Gastrocnemius medialis (tissue), 4 donors: ENCODE measurements around the gene ASB17. TPM values are rescaled to one million over a fixed set of nuclear protein-coding genes. Genes with fewer than 3 reads are reported as not detected.
"Not testable (repeated sequence)": the region's sequence is repeated elsewhere in the genome, so short reads cannot be mapped to it uniquely, and the experiment has no call there.

Experiments used
- ATAC-seq, 2 donors: fragments of 150-250 bp; one replicate each; pipeline ENCODE4 v1.9.1; 2016
- DNase-seq, 2 donors: peaks; one replicate each; pipeline ENCODE4 v3.0.0-alpha.2; 2019
- H3K27ac ChIP-seq, 4 donors: fragments of 200-600 bp; sonication (generic); 1 replicate in 1 of 4; 2 replicates in 3 of 4; pipeline ENCODE4 v1.5.1; 2016 to 2018; ENCODE audit warnings: mild to moderate bottlenecking in 2 of 4, moderate library complexity in 1 of 4
- H3K27me3 ChIP-seq, 3 donors: fragments of 200-600 bp; sonication (generic) in 2 of 3; 1 replicate in 1 of 3; 2 replicates in 2 of 3; pipeline versions ENCODE4 v1.5.1 to v1.6.0; 2016 to 2019; ENCODE audit warnings: mild to moderate bottlenecking in 1 of 3, moderate library complexity in 1 of 3
- H3K36me3 ChIP-seq, 2 donors: fragments of 200-600 bp; sonication (generic) in 1 of 2; one replicate each; pipeline ENCODE4 v1.5.1; 2017 to 2018
- H3K4me1 ChIP-seq, 2 donors: fragments of 200-600 bp; sonication (generic) in 1 of 2; one replicate each; pipeline ENCODE4 v1.5.1; 2016 to 2017; ENCODE audit warnings: mild to moderate bottlenecking in 2 of 2
- H3K4me3 ChIP-seq, 4 donors: fragments of 200-600 bp; sonication (generic) in 3 of 4; 1 replicate in 1 of 4; 2 replicates in 3 of 4; pipeline ENCODE4 v1.5.1; 2016 to 2019; ENCODE audit warnings: mild to moderate bottlenecking in 2 of 4
- H3K9me3 ChIP-seq, 3 donors: fragments of 200-600 bp; sonication (generic) in 2 of 3; 1 replicate in 1 of 3; 2 replicates in 2 of 3; pipeline ENCODE4 v1.5.1; 2016 to 2019
- POLR2A ChIP-seq, 2 donors: fragments of 450-650 bp; IDR thresholded peaks; one replicate each; pipeline ENCODE4 v1.6.1; 2017; ENCODE audit warnings: antibody characterized with exemption in 2 of 2, mild to moderate bottlenecking in 2 of 2, moderate library complexity in 2 of 2
- in situ Hi-C, 4 donors: fragments of 200-750 bp; cut with MboI; loops; one replicate each; pipeline versions ENCODE4 v1.15.0 to v1.8.0; 2017; ENCODE audit warnings: low sequenced_read_pairs in 4 of 4
- intact Hi-C: fragments of 100-400 bp; cut with DNase I; formaldehyde crosslinking; loops from one replicate; pipeline ENCODE4 v1.15.1; 2023; ENCODE audit warnings: low total_unique reads
- total RNA-seq, 4 donors: library from RNA; depleted of rRNA; stranded (reverse); fragments of >200 nt; gene quantifications; one replicate each; pipeline versions ENCODE4 v1.1.0 to v1.2.3, GENCODE V29; 2016
- TF ChIP-seq, protein P1 (sequence below), 5 experiments: fragments of 450-650 bp in 3 of 5; fragments of 200-600 bp in 2 of 5; sonication (generic) in 2 of 5; IDR thresholded peaks in 4 of 5; conservative IDR thresholded peaks in 1 of 5; 1 replicate in 4 of 5; 2 replicates in 1 of 5; pipeline ENCODE4 v1.5.1; 2016 to 2019; ENCODE audit warnings: antibody characterized with exemption in 5 of 5, mild to moderate bottlenecking in 3 of 5, moderate library complexity in 3 of 5

Gene ASB17
- total RNA-seq, 4 donors from 2014 or later = not detected

DNA sequence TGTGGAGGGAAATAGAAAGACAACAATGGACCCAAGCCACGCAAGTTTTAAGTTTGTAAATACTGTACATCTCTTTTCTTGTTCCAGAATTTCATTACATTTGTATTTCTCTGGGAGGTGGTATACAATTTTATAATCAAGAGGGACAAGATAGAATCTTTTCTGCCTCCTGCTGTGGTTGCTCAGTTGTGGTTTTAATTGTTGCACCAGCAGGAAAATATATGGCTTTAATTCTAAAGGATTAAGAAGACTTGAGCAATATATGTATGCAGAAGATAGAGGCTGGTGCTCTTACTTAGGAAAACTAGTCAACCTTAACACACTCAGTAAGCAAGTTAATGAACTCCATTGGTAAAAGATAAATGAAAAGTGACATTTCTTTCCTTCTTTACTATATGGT is 19.8 kb upstream of the ASB17 start:
- H3K27ac ChIP-seq = no peak overlapping the region
- ATAC-seq (no peak), DNase-seq (no peak)
- H3K36me3 ChIP-seq = no peaks in the 10 kb centered on the region
- no peaks in the 10 kb centered on the region for H3K27me3 ChIP-seq
- in situ Hi-C loops = no loop called here
- H3K9me3 ChIP-seq = no peaks in the 10 kb centered on the region
- intact Hi-C loops = no loop called here
- H3K4me1 ChIP-seq = no peaks in the 10 kb centered on the region
- no peak overlapping the region for H3K4me3 ChIP-seq
- TF ChIP-seq, protein P1, sequence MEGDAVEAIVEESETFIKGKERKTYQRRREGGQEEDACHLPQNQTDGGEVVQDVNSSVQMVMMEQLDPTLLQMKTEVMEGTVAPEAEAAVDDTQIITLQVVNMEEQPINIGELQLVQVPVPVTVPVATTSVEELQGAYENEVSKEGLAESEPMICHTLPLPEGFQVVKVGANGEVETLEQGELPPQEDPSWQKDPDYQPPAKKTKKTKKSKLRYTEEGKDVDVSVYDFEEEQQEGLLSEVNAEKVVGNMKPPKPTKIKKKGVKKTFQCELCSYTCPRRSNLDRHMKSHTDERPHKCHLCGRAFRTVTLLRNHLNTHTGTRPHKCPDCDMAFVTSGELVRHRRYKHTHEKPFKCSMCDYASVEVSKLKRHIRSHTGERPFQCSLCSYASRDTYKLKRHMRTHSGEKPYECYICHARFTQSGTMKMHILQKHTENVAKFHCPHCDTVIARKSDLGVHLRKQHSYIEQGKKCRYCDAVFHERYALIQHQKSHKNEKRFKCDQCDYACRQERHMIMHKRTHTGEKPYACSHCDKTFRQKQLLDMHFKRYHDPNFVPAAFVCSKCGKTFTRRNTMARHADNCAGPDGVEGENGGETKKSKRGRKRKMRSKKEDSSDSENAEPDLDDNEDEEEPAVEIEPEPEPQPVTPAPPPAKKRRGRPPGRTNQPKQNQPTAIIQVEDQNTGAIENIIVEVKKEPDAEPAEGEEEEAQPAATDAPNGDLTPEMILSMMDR (IDR thresholded peaks at IDR 0.05 in 4 of 5, conservative IDR thresholded peaks at IDR 0.05 in 1 of 5) = no peak
- TF ChIP-seq POLR2A (IDR thresholded peaks at IDR 0.05) = no peak

DNA sequence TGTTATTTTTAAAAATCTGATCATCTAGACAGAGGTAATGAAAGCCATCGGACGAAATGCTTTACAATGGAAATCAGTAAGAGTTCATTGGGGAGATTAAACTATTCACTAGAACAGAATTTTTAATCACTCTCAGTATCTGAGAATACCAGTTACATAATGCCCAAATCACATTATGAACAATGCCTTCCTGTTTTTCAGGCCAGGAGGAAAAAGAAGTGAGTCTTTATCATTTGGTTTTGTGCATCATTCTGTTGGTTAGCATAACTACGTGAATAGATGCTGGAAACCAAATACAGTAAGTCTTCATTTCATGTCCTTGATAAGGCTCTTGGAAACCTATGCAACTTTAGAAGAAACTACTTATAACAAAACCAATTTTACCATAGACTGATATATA is 18.0 kb upstream of the ASB17 start:
- intact Hi-C loops = no loop called here
- no peaks in the 10 kb centered on the region for H3K4me1 ChIP-seq
- TF ChIP-seq, protein P1 (IDR thresholded peaks at IDR 0.05 in 4 of 5, conservative IDR thresholded peaks at IDR 0.05 in 1 of 5) = no peak
- TF ChIP-seq POLR2A (IDR thresholded peaks at IDR 0.05) = no peak
- DNase-seq (no peak), ATAC-seq (no peak)
- in situ Hi-C loops = no loop called here
- no peaks in the 10 kb centered on the region for H3K9me3 ChIP-seq
- H3K4me3 ChIP-seq = no peak overlapping the region
- H3K36me3 ChIP-seq = no peaks in the 10 kb centered on the region
- H3K27me3 ChIP-seq = no peaks in the 10 kb centered on the region
- no peak overlapping the region for H3K27ac ChIP-seq

DNA sequence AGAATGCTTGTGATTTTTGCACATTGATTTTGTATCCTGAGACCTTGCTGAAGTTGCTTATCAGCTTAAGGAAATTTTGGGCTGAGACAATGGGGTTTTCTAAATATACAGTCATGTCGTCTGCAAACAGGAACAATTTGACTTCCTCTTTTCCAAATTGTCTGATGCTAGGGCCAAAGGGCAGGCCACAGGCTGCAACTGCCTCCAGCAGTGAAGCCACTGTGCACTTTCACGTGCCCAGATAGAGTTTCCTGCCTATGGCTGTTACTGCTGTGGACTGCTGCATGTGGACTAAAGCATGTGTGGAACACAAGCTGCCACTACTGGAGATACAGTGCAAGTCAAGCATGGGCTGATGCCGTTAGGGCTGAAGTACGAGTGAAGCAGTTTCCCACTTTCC is 10.8 kb upstream of the ASB17 start:
- H3K36me3 ChIP-seq, DNase-seq, ATAC-seq, H3K27me3 ChIP-seq, H3K27ac ChIP-seq, in situ Hi-C loops, H3K9me3 ChIP-seq, H3K4me3 ChIP-seq, H3K4me1 ChIP-seq, intact Hi-C loops: not testable (repeated sequence)

DNA sequence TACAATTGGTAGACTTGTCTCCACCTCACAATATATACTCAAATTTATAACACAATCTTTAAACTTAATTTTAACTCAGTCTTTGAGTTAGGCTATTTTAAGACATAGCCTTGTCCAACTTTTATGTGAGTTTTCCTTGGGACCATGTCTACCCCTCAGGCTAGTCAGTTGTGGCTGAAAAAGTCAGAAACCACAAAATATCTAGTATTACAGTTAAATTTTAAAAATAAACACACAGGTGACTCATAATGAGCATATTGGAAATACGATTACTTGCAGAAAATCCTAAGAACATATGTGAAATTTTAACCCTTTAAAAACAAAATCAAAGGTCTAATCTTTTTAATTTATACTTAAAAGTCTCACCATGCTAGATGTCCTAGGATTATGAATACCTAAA is 4.8 kb upstream of the ASB17 start:
- Histone ChIP-seq H3K9me3 (no peaks in the 10 kb centered on the region), H3K4me1 (no peaks in the 10 kb centered on the region), H3K27ac (no peak overlapping the region), H3K27me3 (no peaks in the 10 kb centered on the region), H3K4me3 (no peak overlapping the region), H3K36me3 (no peaks in the 10 kb centered on the region)
- in situ Hi-C loops = no loop called here
- DNase-seq (no peak), ATAC-seq (no peak)
- intact Hi-C loops = no loop called here
- TF ChIP-seq, protein P1 (IDR thresholded peaks at IDR 0.05 in 4 of 5, conservative IDR thresholded peaks at IDR 0.05 in 1 of 5) = no peak
- no peak for TF ChIP-seq POLR2A (IDR thresholded peaks at IDR 0.05)

DNA sequence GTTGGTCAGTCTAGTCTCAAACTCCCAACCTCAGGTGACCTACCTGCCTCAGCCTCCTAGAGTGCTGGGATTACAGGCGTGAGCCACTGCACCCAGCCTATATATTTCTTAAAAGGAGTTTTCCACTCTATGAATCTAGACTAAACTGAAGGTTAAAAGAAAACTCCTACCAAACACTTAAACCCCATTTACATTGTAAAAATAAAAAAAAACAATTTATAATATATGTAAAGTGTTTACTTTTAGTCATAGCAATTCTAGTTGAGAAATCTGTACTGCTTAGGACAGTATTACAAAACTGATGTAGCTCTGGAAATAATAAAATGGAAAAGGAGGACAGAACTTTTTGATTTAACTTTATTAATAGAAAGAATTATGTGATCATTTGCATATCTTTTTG is 9.5 kb downstream of the ASB17 start:
- DNase-seq (no peak), ATAC-seq (no peak)
- in situ Hi-C loops (no loop called here), intact Hi-C loops (no loop called here)
- Histone ChIP-seq H3K36me3 (no peaks in the 10 kb centered on the region), H3K27me3 (no peaks in the 10 kb centered on the region), H3K9me3 (no peaks in the 10 kb centered on the region), H3K27ac (no peak overlapping the region), H3K4me3 (no peak overlapping the region), H3K4me1 (no peaks in the 10 kb centered on the region)
- TF ChIP-seq, protein P1 (IDR thresholded peaks at IDR 0.05 in 4 of 5, conservative IDR thresholded peaks at IDR 0.05 in 1 of 5) = no peak
- no peak for TF ChIP-seq POLR2A (IDR thresholded peaks at IDR 0.05)
